HCT116 (cell line): ENCODE measurements around the gene SNTG2.

Source experiments
- EZH2 ChIP-seq: fragments of 200-600 bp; sonication (generic); IDR thresholded peaks from 2 replicates; pipeline ENCODE4 v1.6.1; 2017; ENCODE audit warnings: antibody characterized with exemption, mixed run types
- POLR2A ChIP-seq: IDR thresholded peaks from 2 replicates; pipeline ENCODE4 v1.7.0; 2011; ENCODE audit warnings: borderline replicate concordance; ENCODE audit not compliant: insufficient read depth, insufficient read length; ENCODE audit errors: extremely low read depth
- TF ChIP-seq, protein P1 (sequence below), 3 experiments: fragments of 200-600 bp in 1 of 3; sonication (generic) in 1 of 3; IDR thresholded peaks in 2 of 3; conservative IDR thresholded peaks in 1 of 3; 2 replicates each; pipeline ENCODE4 v1.5.1; 2012 to 2017; ENCODE audit warnings: low read depth in 2 of 3, low read length in 2 of 3, antibody characterized with exemption in 1 of 3, borderline replicate concordance in 1 of 3, control low read depth in 1 of 3, mild to moderate bottlenecking in 1 of 3, mixed read lengths in 1 of 3, mixed run types in 1 of 3, moderate library complexity in 1 of 3; ENCODE audit not compliant: insufficient read depth in 1 of 3
- TF ChIP-seq, protein P2 (sequence below): IDR thresholded peaks from 2 replicates; pipeline ENCODE4 v1.6.1; 2012

DNA sequence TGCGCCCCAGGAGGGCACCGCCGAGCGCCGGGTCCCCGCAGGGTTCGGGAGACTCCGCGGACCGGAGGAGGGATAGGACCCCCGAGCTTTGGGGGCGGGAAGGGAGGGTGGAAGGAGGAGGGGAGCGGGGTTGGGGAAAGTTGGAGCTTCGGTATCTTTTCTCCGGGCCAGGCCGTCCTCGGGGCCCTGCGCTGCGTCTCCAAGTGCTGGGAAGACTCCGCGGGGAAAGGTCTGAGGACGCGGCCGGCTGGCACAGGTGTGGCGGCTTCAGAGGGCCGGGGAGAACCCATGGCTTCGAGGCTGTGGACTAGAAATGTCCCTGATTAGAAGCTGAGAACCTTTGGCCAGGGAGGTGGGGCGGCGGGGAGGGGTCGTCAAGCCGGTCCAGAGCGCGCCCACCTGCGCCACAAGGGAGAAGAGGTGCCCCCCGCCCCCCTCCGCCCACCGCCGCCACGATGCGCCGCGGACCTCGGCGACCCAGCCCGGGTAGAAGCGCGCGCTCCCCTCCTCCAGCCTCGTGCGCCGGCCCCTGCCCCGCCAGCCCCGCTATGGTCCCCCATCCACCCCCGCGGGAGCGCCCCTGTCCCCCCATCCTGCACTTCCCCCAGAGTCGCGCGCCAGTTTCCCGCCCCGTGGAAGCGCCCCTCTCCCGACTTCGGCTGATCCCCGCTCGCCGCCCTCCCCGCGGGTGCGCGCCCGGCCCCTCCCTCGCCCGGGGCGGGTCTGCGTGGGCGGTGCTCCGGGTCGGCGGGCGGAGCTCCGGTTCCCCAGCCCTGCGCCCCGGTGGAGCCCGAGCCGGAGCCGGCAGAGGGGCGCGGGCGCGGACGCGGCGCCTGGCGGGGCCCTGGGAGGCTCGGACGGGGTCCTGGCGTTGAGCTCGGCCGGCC is at the start of gene SNTG2:
- TF ChIP-seq, protein P1, sequence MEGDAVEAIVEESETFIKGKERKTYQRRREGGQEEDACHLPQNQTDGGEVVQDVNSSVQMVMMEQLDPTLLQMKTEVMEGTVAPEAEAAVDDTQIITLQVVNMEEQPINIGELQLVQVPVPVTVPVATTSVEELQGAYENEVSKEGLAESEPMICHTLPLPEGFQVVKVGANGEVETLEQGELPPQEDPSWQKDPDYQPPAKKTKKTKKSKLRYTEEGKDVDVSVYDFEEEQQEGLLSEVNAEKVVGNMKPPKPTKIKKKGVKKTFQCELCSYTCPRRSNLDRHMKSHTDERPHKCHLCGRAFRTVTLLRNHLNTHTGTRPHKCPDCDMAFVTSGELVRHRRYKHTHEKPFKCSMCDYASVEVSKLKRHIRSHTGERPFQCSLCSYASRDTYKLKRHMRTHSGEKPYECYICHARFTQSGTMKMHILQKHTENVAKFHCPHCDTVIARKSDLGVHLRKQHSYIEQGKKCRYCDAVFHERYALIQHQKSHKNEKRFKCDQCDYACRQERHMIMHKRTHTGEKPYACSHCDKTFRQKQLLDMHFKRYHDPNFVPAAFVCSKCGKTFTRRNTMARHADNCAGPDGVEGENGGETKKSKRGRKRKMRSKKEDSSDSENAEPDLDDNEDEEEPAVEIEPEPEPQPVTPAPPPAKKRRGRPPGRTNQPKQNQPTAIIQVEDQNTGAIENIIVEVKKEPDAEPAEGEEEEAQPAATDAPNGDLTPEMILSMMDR (IDR thresholded peaks at IDR 0.05 in 2 of 3, conservative IDR thresholded peaks at IDR 0.05 in 1 of 3; ENCODE audit: borderline replicate concordance in 1 of 3, insufficient read depth in 1 of 3, low read depth in 2 of 3, low read length in 2 of 3), result no peak
- TF ChIP-seq POLR2A (no peak), EZH2 (no peak)
- TF ChIP-seq, protein P2, sequence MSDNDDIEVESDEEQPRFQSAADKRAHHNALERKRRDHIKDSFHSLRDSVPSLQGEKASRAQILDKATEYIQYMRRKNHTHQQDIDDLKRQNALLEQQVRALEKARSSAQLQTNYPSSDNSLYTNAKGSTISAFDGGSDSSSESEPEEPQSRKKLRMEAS, result no peak
